Bronchus fibroblast of lung (primary cell): ENCODE results near the gene FNDC11. TPM values are rescaled to one million over a fixed set of nuclear protein-coding genes. Genes with fewer than 3 reads are reported as not detected.

ENCODE experiments used
- total RNA-seq: library from RNA; depleted of rRNA; stranded (reverse); fragments of >200 nt; gene quantifications from 2 replicates; pipeline ENCODE4 v1.2.3, GENCODE V29; 2015

Gene FNDC11, protein sequence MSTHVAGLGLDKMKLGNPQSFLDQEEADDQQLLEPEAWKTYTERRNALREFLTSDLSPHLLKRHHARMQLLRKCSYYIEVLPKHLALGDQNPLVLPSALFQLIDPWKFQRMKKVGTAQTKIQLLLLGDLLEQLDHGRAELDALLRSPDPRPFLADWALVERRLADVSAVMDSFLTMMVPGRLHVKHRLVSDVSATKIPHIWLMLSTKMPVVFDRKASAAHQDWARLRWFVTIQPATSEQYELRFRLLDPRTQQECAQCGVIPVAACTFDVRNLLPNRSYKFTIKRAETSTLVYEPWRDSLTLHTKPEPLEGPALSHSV
- 0.50 and 1.0 TPM in 2 replicates for total RNA-seq

DNA sequence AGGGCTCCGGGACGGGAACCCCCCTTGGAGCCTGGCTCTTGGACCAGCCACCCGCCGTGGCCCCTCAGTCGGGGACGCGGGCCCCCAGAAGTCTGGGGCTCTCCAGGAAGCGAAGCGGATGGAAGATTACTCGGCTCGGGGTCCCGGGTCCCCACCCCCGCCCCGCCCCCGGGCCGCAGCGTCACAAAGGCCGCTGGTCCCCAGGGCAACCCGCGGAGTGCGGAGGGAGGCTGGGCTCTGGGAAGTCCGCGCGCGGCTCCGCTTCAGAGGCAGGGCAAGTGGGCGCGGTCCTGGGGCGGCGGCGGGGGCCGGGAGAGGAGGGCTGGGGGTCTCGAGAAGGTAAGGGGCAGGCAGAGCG, at the start of gene FNDC11:
FNDC11 (plus strand) TSS at position 227 of the 358 bp plus-strand sequence. CDS start 1,505 bp downstream, outside the sequence.

GRCh38 chr20:63520504-63520933, 33.4 kb upstream of the FNDC11 start, which contains the start of gene PPDPF:
TSS of gene PPDPF (plus strand) at chr20:63520765. CDS start at chr20:63521309, 544 bp downstream.

DNA sequence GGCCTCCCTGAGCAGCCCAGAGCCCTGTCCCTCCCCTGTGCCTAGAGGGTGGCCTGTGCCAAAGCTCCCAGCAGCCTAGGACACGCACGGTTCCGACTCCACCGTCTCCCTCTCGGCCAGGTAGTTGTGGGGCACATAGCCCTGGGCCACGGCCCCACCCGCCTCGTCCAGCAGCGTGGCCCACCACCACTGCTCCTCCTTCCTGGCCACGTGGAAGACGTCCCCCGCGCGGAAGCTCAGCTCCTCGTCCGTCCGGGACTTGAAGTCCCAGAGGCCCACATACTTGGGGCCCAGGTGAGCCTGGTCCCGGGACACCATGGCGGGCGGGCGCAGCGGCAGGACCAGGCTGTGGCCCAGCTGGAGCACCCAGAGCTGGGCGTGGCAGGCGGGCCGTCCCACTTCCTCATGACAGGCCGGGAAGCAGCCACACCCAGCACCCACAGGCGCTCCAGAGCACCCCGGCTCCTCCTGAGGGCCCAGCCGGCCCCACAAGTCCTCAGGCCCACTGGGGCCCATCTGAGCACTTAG, 16.9 kb upstream of the FNDC11 start, which contains the start of gene PTK6:
PTK6 (minus strand) TSS at position 380 of the 528 bp plus-strand sequence; CDS start at position 318, 62 bp downstream.

DNA sequence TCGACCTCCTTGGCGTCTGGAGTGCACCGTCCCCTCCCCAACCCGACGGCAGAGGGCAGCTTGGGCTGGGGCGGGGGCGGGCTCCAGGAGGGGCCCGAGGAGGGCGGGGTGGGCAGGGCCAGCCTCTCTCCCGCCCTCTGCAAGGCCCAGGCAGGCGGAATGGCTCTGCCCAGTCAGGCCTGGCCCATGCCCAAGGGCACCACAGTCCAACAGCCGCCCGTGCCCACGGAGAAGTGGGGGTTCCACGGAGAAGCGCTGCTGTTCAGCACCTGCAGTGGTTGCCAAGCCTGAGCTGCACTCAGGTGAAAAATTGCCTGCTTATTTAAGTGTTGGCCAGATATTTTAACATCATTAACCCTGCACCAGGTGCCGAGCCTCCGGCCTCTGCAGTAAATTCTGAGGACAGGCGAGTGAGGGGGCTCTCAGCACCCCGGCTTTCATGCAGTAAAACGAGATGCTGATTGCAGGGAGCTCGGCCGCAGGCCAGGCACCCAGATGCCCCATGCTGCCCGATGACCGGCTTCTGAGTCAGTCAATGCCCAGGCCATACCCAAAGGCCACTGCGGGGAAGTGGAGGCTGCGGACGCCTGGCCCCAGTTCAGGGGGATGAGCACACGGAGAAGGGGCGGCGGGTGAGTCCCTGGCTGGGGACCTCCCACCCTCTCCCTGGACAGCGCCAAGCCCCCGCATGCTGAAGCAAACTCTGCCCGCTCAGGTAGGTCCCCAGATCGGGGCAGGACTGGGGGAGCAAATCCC, 6.1 kb upstream of the FNDC11 start, which contains the start of gene SRMS:
SRMS (minus strand) TSS at position 25 of the 756 bp plus-strand sequence. CDS start 286 bp downstream, outside the sequence.

DNA sequence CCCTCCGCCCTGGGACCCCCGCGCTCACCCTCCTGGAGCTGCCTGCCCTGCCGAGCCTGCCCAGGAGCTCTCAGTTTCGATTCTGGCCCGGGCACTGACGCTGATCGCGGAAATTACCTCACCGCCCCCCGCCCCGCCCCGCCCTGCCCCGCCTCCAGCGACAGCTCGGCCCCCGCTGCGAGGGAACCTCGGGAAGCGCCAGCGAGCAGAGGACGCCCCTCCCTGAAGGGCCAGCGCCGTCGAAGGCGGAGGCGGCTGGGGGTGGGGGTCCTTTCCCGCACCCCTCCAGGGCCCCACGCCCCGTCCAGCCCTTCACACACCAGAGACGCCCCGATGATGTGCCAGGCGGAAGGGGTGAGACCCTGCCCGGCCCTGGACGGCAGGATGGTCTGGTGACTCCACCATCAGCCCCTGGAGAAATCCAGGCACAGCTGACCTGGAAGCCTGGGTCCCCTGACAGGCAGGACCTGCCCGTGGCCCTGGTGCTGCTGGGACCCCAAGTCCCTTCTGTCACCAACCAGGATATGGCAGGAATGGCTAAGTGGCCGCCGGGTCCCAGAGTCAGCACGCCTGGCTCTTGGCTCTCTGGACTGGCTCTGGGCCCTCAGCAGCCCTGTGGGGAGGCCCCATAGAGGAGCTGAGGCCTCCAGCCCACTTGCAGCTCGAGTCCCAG, 20.3 kb downstream of the FNDC11 start, which contains the start of gene HELZ2:
HELZ2 (minus strand) TSS at position 84 of the 673 bp plus-strand sequence. CDS start 1,854 bp downstream, outside the sequence.

Other genes starting within 250 kb of the FNDC11 start
- gene CHRNA4, start 192.8 kb upstream of the FNDC11 start, total RNA-seq: not detected in 2 replicates
- not detected in 2 replicates for gene KCNQ2, start 81.5 kb upstream of the FNDC11 start, total RNA-seq
- 0.30 and 0.67 TPM in 2 replicates for gene EEF1A2, start 55.1 kb upstream of the FNDC11 start, total RNA-seq
- gene PPDPF, start 33.4 kb upstream of the FNDC11 start, total RNA-seq: 259 and 266 TPM in 2 replicates
- gene PTK6, start 16.8 kb upstream of the FNDC11 start, total RNA-seq: not detected in 2 replicates
- gene SRMS, start 6.4 kb upstream of the FNDC11 start, total RNA-seq: not detected in 2 replicates
- 21.1 and 26.2 TPM in 2 replicates for gene HELZ2, start 20.1 kb downstream of the FNDC11 start, total RNA-seq
- gene GMEB2, start 72.9 kb downstream of the FNDC11 start, total RNA-seq: 9.2 and 10.9 TPM in 2 replicates
- gene STMN3, start 99.3 kb downstream of the FNDC11 start, total RNA-seq: 62.0 and 67.4 TPM in 2 replicates
- 14.9 and 20.7 TPM in 2 replicates for gene RTEL1, start 104.2 kb downstream of the FNDC11 start, total RNA-seq
- gene TNFRSF6B, start 142.5 kb downstream of the FNDC11 start, total RNA-seq: 227 and 246 TPM in 2 replicates
- 36.8 and 41.2 TPM in 2 replicates for gene ARFRP1, start 153.8 kb downstream of the FNDC11 start, total RNA-seq
- gene ZGPAT, start 153.9 kb downstream of the FNDC11 start, total RNA-seq: 24.7 and 30.9 TPM in 2 replicates
- 5.2 and 6.7 TPM in 2 replicates for gene LIME1, start 182.5 kb downstream of the FNDC11 start, total RNA-seq
- gene SLC2A4RG, start 185.6 kb downstream of the FNDC11 start, total RNA-seq: 88.3 and 91.0 TPM in 2 replicates